ENCODE data around the gene FAIM2.

Gene FAIM2

DNA sequence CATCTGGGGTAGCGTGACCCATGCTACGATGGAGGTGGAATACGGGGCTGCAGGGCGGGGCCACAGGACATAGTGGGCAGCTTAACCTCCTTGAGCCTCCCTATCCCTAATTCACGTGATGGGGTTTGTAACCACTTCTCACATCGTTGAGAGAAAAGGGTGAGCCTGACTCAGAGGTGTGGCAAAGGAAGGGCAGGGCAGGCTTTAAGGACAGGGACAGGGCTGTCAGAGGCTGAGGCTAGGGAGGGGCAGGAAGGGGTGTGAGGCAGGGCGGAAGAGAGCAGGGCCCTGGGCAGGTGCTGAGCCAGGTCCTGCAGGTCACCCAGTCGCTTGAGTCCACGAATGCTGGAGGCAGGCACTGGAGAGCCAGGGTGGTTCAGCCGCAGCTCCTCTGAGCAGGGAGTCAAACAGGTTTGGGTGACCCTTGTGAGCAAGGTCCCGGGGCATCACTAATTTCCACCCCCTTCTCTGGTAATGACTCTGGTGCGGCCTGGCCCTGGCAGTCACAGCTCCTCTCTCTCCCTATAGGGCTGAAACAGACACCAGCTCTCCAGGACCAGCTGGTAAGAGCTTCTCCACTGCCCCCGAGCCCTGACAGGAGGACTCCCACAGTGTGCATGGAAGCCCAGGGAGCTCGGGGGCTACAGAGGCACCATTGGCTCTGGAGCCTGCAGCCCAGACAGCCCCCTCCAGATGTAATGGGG lies 39.4 kb upstream of the FAIM2 start (continued):
- TF ChIP-seq, protein P1, sequence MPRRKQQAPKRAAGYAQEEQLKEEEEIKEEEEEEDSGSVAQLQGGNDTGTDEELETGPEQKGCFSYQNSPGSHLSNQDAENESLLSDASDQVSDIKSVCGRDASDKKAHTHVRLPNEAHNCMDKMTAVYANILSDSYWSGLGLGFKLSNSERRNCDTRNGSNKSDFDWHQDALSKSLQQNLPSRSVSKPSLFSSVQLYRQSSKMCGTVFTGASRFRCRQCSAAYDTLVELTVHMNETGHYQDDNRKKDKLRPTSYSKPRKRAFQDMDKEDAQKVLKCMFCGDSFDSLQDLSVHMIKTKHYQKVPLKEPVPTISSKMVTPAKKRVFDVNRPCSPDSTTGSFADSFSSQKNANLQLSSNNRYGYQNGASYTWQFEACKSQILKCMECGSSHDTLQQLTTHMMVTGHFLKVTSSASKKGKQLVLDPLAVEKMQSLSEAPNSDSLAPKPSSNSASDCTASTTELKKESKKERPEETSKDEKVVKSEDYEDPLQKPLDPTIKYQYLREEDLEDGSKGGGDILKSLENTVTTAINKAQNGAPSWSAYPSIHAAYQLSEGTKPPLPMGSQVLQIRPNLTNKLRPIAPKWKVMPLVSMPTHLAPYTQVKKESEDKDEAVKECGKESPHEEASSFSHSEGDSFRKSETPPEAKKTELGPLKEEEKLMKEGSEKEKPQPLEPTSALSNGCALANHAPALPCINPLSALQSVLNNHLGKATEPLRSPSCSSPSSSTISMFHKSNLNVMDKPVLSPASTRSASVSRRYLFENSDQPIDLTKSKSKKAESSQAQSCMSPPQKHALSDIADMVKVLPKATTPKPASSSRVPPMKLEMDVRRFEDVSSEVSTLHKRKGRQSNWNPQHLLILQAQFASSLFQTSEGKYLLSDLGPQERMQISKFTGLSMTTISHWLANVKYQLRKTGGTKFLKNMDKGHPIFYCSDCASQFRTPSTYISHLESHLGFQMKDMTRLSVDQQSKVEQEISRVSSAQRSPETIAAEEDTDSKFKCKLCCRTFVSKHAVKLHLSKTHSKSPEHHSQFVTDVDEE (CRISPR knock-in tag; IDR thresholded peaks at IDR 0.05): no peak
- TF ChIP-seq PPARA (CRISPR knock-in tag; IDR thresholded peaks at IDR 0.05; ENCODE audit: borderline replicate concordance) (no peak), CSDC2 (CRISPR knock-in tag; IDR thresholded peaks at IDR 0.05) (no peak)

- TF ChIP-seq, protein P1 (CRISPR knock-in tag; IDR thresholded peaks at IDR 0.05): no peak
- TF ChIP-seq GLIS3 (CRISPR knock-in tag; IDR thresholded peaks at IDR 0.05): no peak
- no peak for TF ChIP-seq ARNTL (CRISPR knock-in tag; IDR thresholded peaks at IDR 0.05; ENCODE audit: borderline replicate concordance, low read depth)
- TF ChIP-seq, protein P2, sequence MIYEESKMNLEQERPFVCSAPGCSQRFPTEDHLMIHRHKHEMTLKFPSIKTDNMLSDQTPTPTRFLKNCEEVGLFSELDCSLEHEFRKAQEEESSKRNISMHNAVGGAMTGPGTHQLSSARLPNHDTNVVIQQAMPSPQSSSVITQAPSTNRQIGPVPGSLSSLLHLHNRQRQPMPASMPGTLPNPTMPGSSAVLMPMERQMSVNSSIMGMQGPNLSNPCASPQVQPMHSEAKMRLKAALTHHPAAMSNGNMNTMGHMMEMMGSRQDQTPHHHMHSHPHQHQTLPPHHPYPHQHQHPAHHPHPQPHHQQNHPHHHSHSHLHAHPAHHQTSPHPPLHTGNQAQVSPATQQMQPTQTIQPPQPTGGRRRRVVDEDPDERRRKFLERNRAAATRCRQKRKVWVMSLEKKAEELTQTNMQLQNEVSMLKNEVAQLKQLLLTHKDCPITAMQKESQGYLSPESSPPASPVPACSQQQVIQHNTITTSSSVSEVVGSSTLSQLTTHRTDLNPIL (CRISPR knock-in tag; IDR thresholded peaks at IDR 0.05; ENCODE audit: low read depth): no peak
- no peak for TF ChIP-seq TCF4 (CRISPR knock-in tag; IDR thresholded peaks at IDR 0.05; ENCODE audit: borderline replicate concordance)
- no peak for TF ChIP-seq ESRRG (CRISPR knock-in tag; IDR thresholded peaks at IDR 0.05)
- no peak for TF ChIP-seq BACH2 (CRISPR knock-in tag; IDR thresholded peaks at IDR 0.05; ENCODE audit: borderline replicate concordance)
- TF ChIP-seq PPARA (CRISPR knock-in tag; IDR thresholded peaks at IDR 0.05; ENCODE audit: borderline replicate concordance): no peak
- TF ChIP-seq PATZ1 (CRISPR knock-in tag; IDR thresholded peaks at IDR 0.05; ENCODE audit: borderline replicate concordance): no peak
- no peak for TF ChIP-seq ZC3H10 (CRISPR knock-in tag; IDR thresholded peaks at IDR 0.05)
- no peak for TF ChIP-seq ZFP30 (CRISPR knock-in tag; IDR thresholded peaks at IDR 0.05)
- TF ChIP-seq OSR1 (CRISPR knock-in tag; IDR thresholded peaks at IDR 0.05): no peak
- no peak for TF ChIP-seq ISL1 (CRISPR knock-in tag; IDR thresholded peaks at IDR 0.05)
- no peak for TF ChIP-seq ZFP3 (CRISPR knock-in tag; IDR thresholded peaks at IDR 0.05)
- TF ChIP-seq SNAI2 (CRISPR knock-in tag; IDR thresholded peaks at IDR 0.05): no peak
Observed at GRCh38 chr12:49942512-49942893, 38.8 kb upstream of the FAIM2 start.

DNA sequence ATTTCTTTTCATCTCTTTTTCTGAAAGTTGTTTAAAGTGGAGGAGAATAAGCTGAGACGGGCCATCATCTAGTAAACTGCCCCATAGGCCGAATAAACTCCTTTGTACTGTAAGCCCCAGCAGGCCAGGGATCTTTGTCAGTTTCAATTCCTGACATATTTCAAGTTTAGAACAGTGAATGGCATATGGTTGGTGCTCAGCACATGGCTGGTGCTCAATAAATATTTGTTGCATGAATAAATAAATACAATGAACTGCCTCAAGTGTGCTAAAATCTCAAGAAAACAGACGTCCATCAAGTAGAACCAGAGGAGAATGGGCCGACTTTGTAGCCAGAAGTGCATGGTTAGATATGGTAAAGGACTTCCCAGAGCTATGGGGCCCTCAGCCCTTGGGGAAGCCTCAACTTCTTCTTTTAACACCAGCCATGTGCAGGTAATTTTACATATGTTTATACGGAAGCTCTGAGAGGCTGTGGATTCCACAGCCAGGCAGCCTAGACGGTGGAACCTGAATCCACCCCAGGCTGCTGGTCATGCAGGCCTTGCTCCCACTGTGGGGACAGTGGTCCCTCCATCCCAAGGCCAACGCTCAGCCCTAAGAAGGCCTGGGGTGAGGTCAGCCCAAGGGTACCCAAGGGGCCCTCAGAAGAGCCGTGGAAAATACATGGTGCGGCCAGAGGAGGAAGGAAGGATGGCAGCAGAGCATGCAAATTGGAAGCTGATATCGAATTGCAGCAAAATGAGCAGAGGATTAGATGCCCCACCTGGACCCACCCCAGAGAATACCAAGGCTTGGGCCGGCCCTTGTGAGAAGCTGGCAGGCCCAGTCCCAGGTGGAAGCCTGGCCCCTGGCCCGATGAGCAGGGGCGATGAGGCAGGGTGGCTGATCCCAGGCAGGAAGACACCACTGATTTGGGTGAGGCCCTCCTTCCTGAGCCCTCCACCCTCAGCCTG lies 38.1 kb upstream of the FAIM2 start:
- no peak for TF ChIP-seq SNAI2 (CRISPR knock-in tag; IDR thresholded peaks at IDR 0.05)
- ATAC-seq: no peak

More at GRCh38 chr12:49942512-49942893, 38.8 kb upstream of the FAIM2 start:
- ATAC-seq: no peak

- ATAC-seq: no peak
- TF ChIP-seq PPARA (CRISPR knock-in tag; IDR thresholded peaks at IDR 0.05; ENCODE audit: borderline replicate concordance): no peak
- no peak for TF ChIP-seq POU6F1 (CRISPR knock-in tag; IDR thresholded peaks at IDR 0.05; ENCODE audit: borderline replicate concordance, low read depth)
- no peak for TF ChIP-seq ARNTL (CRISPR knock-in tag; IDR thresholded peaks at IDR 0.05; ENCODE audit: borderline replicate concordance, low read depth)
- no peak for TF ChIP-seq OSR1 (CRISPR knock-in tag; IDR thresholded peaks at IDR 0.05)
- TF ChIP-seq SNAI2 (CRISPR knock-in tag; IDR thresholded peaks at IDR 0.05): no peak
- no peak for TF ChIP-seq ISL1 (CRISPR knock-in tag; IDR thresholded peaks at IDR 0.05)
- no peak for TF ChIP-seq ZNF8 (CRISPR knock-in tag; IDR thresholded peaks at IDR 0.05)
- TF ChIP-seq TOX (CRISPR knock-in tag; IDR thresholded peaks at IDR 0.05; ENCODE audit: borderline replicate concordance): no peak
- no peak for TF ChIP-seq PATZ1 (CRISPR knock-in tag; IDR thresholded peaks at IDR 0.05; ENCODE audit: borderline replicate concordance)
- no peak for TF ChIP-seq ZC3H10 (CRISPR knock-in tag; IDR thresholded peaks at IDR 0.05)
Observed at GRCh38 chr12:49939707-49940106, 36.0 kb upstream of the FAIM2 start.
